KOPT-K1 (cell line): ENCODE measurements around the gene CUX1.

Experiments
- H3K27ac ChIP-seq: fragments of 200-600 bp; sonication (generic); 2 replicates; pipeline ENCODE4 v1.5.1; 2016; ENCODE audit warnings: antibody characterized with exemption, mild to moderate bottlenecking, low read depth, low read length; ENCODE audit not compliant: poor library complexity, severe bottlenecking
- H3K36me3 ChIP-seq: fragments of 200-600 bp; sonication (generic); 2 replicates; pipeline ENCODE4 v1.5.1; 2017; ENCODE audit warnings: antibody characterized with exemption, mild to moderate bottlenecking, low read length, moderate library complexity; ENCODE audit not compliant: insufficient read depth
- H3K9me3 ChIP-seq: fragments of 200-600 bp; sonication (generic); 2 replicates; pipeline ENCODE4 v1.5.1; 2017; ENCODE audit warnings: antibody characterized with exemption, low read length, mild to moderate bottlenecking; ENCODE audit not compliant: insufficient read depth, poor library complexity, severe bottlenecking

CUX1 gene

GRCh38 chr7:101956130-101956529, 138.7 kb downstream of the CUX1 start:
- Histone ChIP-seq H3K27ac (no peak overlapping the region), H3K9me3 (no peaks in the 10 kb centered on the region), H3K36me3 (peaks cover 11% of the 10 kb centered on the region; the same call in 1 of the 2 replicates)

GRCh38 chr7:101957744-101958525, 140.5 kb downstream of the CUX1 start:
- Histone ChIP-seq H3K36me3 (peaks cover 5% of the 10 kb centered on the region; the same call in 1 of the 2 replicates), H3K27ac (peak overlapping the region; percentile 80), H3K9me3 (no peaks in the 10 kb centered on the region)

- Histone ChIP-seq H3K27ac (peak overlapping the region; percentile 80), H3K36me3 (peaks cover 5% of the 10 kb centered on the region; the same call in 1 of the 2 replicates), H3K9me3 (no peaks in the 10 kb centered on the region)
Measured at GRCh38 chr7:101959342-101959741, 141.9 kb downstream of the CUX1 start.

DNA sequence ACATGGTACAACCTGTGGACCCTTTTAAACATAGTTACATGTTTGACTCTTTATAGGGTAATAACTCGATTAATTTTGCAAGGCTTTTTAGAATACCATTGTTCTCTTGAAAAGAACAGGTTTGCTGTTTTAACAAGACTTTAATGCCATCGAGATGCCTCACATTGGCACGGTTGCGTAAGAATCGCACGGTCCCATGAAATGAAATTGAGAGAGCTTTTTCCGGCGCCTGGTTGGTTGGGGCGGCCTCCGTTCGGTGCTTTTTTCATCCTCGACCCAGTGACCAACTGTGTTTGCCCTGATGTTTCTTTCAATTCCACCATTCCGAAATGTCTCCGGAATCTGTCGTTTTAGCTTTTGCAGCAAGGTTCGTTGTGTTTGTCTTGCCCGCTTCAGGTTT, 142.4 kb downstream of the CUX1 start:
- no peaks in the 10 kb centered on the region for H3K9me3 ChIP-seq
- no peak overlapping the region for H3K27ac ChIP-seq
- H3K36me3 ChIP-seq: peaks cover 5% of the 10 kb centered on the region; the same call in 1 of the 2 replicates

DNA sequence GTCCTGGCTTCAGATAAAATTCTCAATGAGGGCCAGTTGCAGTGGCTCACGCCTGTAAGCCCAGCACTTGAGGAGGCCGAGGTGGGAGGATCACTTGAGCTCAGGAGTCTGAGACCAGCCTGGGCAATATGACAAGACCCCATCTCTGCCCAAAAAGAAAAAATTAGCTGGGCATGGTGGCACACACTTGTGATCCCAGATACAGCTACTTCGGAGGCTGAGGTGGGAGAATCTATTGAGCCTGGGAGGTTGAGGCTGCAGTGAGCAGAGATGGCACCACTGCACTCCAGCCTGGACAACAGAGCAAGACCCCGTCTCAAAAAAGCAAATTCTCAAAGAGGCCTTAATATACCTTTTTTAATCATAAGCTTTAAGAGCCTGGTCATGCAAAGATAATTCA, 142.9 kb downstream of the CUX1 start:
- peaks cover 5% of the 10 kb centered on the region; the same call in 1 of the 2 replicates for H3K36me3 ChIP-seq
- H3K27ac ChIP-seq: no peak overlapping the region

GRCh38 chr7:101960985-101961708, 143.7 kb downstream of the CUX1 start:
- Histone ChIP-seq H3K9me3 (no peaks in the 10 kb centered on the region), H3K36me3 (peaks cover 5% of the 10 kb centered on the region; the same call in 1 of the 2 replicates), H3K27ac (no peak overlapping the region)

More for the DNA sequence above, 142.9 kb downstream of the CUX1 start:
- H3K9me3 ChIP-seq: no peaks in the 10 kb centered on the region

GRCh38 chr7:101961811-101962210, 144.4 kb downstream of the CUX1 start:
- Histone ChIP-seq H3K36me3 (peaks cover 5% of the 10 kb centered on the region; the same call in 1 of the 2 replicates), H3K27ac (no peak overlapping the region), H3K9me3 (no peaks in the 10 kb centered on the region)

GRCh38 chr7:101963693-101964092, 146.3 kb downstream of the CUX1 start:
- H3K27ac ChIP-seq: no peak overlapping the region
- peaks cover 5% of the 10 kb centered on the region; the same call in 1 of the 2 replicates for H3K36me3 ChIP-seq
- no peaks in the 10 kb centered on the region for H3K9me3 ChIP-seq

GRCh38 chr7:101964680-101965452, 147.4 kb downstream of the CUX1 start:
- peaks cover 4% of the 10 kb centered on the region; the same call in 1 of the 2 replicates for H3K36me3 ChIP-seq
- H3K27ac ChIP-seq: no peak overlapping the region
- no peaks in the 10 kb centered on the region for H3K9me3 ChIP-seq

DNA sequence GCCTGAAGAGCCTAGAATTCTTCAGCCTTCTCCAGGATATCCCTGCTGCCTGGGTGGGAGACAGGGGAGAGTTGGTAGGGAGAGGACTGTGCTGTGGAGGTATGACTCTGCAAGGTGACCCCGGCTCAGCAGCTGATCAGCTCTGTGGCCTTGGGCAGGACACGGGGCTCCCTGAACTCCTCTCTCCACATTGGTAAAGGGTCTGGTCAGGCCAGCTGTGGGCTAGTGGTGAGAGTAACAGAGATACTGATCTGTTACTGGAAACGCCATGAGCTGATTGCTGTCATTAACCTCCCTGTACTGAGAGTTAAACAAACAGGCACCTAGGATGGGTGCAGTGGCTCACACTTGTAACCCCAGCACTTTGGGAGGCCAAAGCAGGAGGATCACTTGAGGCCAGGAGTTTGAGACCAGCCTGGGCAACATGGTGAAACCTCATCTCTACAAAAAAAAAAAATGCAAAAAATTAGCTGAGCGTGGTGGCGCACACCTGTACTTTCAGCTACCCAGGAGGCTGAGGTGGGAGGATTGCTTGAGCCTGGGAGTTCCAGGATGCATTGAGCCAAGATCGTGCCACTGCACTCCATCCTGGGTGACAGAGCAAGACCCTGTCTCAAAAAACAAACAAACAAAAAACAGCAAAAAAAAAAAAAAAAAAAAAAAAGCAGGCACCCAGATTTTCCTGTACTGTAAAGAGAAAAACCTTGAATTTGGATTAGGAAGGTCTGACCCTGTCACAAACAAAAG, 151.5 kb downstream of the CUX1 start:
- H3K36me3 ChIP-seq: peaks cover 9% of the 10 kb centered on the region; the same call in 1 of the 2 replicates
- H3K27ac ChIP-seq: no peak overlapping the region

DNA sequence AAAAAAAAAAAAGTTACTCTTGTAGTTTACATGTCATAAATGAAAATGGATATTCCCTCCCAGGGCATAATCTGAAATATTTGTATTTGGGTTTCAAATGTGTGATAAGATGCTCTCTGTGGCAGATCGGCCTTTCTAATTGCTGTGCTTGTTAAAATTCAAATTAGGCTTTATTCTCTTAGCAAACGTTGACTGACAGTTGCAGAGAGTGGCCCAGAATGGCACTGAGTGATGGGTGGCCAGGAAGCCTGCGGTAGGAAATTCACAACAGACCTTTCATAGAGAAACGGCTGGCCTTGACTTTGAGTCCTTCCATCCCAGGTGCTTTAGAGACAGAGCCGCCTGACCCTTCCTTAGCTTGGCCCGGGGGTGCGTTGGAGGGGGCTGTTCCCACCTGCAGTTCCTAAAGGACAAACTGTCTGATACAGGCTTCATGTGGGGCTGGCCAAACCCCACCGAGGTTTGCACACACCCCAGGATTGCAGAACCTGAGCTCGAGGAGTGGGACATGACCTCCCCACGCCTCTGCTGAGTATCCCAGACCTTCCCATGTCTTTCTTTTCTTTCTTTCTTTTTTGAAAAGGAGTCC, 152.7 kb downstream of the CUX1 start:
- H3K9me3 ChIP-seq: no peaks in the 10 kb centered on the region
- peaks cover 9% of the 10 kb centered on the region; the same call in 1 of the 2 replicates for H3K36me3 ChIP-seq
- H3K27ac ChIP-seq: no peak overlapping the region

More for the DNA sequence above, 151.5 kb downstream of the CUX1 start:
- no peaks in the 10 kb centered on the region for H3K9me3 ChIP-seq

GRCh38 chr7:101970801-101971200, 153.4 kb downstream of the CUX1 start:
- peaks cover 9% of the 10 kb centered on the region; the same call in 1 of the 2 replicates for H3K36me3 ChIP-seq
- H3K27ac ChIP-seq: no peak overlapping the region
- H3K9me3 ChIP-seq: no peaks in the 10 kb centered on the region

DNA sequence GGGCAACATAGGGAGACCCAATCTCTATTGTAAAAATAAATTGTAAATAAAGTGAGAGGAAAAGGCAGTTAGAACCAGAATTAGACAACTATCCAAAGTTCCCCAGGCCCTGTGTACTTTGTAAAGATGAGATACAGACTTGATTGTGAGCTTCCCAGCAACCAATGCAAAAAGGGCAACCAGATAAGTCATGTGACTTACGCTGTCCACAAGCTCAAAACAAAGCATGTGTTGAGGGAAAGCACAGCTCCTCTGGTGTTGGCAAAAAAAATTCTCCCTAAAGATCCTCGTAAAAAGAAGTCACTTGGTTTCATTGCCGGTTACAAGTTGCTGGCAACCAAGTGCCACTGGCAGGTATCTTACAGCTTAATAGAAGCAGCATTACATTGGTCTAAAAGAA, 154.0 kb downstream of the CUX1 start:
- Histone ChIP-seq H3K36me3 (peaks cover 9% of the 10 kb centered on the region; the same call in 1 of the 2 replicates), H3K9me3 (no peaks in the 10 kb centered on the region), H3K27ac (no peak overlapping the region)

- no peak overlapping the region for H3K27ac ChIP-seq
- peaks cover 9% of the 10 kb centered on the region; the same call in 1 of the 2 replicates for H3K36me3 ChIP-seq
- H3K9me3 ChIP-seq: no peaks in the 10 kb centered on the region
Measured at GRCh38 chr7:101972627-101973026, 155.2 kb downstream of the CUX1 start.
